Fibroblast of lung (primary cell): Measurements from ENCODE around the gene UBE3C. TPM values are rescaled to one million over a fixed set of nuclear protein-coding genes. Genes with fewer than 3 reads are reported as not detected.
A peak's percentile ranks its signal among the peaks of the same experiment; 100 is the strongest.

Experiments used
- DNase-seq, 2 donors: peaks; one replicate each; pipeline versions ENCODE4 v3.0.0 to v3.0.0-alpha.2; 2010; ENCODE audit warnings: low read depth in 2 of 2
- H2AFZ ChIP-seq: 2 replicates; pipeline ENCODE4 v1.5.1; 2012; ENCODE audit warnings: low read length, control low read depth, inconsistent platforms
- H3K27ac ChIP-seq: 2 replicates; pipeline ENCODE4 v1.5.1; 2011; ENCODE audit warnings: low read length, control low read depth; ENCODE audit not compliant: insufficient read depth
- H3K27me3 ChIP-seq: 2 replicates; pipeline ENCODE4 v1.5.1; 2011; ENCODE audit warnings: mild to moderate bottlenecking, low read length; ENCODE audit not compliant: control insufficient read depth, insufficient read depth
- H3K36me3 ChIP-seq: 2 replicates; pipeline ENCODE4 v1.5.1; 2011; ENCODE audit warnings: low read length; ENCODE audit not compliant: control insufficient read depth, insufficient read depth
- H3K4me1 ChIP-seq: 2 replicates; pipeline ENCODE4 v1.5.1; 2011; ENCODE audit warnings: low read length; ENCODE audit not compliant: control insufficient read depth, insufficient read depth; ENCODE audit errors: extremely low read depth
- H3K4me2 ChIP-seq: 2 replicates; pipeline ENCODE4 v1.5.1; 2011; ENCODE audit warnings: low read length, control low read depth; ENCODE audit not compliant: insufficient read depth; ENCODE audit errors: extremely low read depth
- H3K4me3 ChIP-seq, 4 experiments: fragments of 200-600 bp in 1 of 4; sonication (generic) in 1 of 4; replicated peaks in 1 of 4; 2 replicates each; pipeline ENCODE4 v1.5.1; 2011 to 2016; ENCODE audit warnings: low read length in 4 of 4, low read depth in 3 of 4, mild to moderate bottlenecking in 3 of 4, control low read depth in 2 of 4, inconsistent platforms in 1 of 4, mixed read lengths in 1 of 4; ENCODE audit not compliant: insufficient read depth in 1 of 4; ENCODE audit errors: control extremely low read depth in 1 of 4
- H3K79me2 ChIP-seq: 2 replicates; pipeline ENCODE4 v1.5.1; 2012; ENCODE audit warnings: mild to moderate bottlenecking, low read length, inconsistent platforms; ENCODE audit not compliant: control insufficient read depth, insufficient read depth
- H3K9ac ChIP-seq: 2 replicates; pipeline ENCODE4 v1.5.1; 2011; ENCODE audit warnings: mild to moderate bottlenecking, low read length, control low read depth; ENCODE audit not compliant: insufficient read depth
- H3K9me3 ChIP-seq: 2 replicates; pipeline ENCODE4 v1.5.1; 2012; ENCODE audit warnings: low read depth, low read length; ENCODE audit not compliant: control insufficient read depth, insufficient read depth
- H4K20me1 ChIP-seq: 2 replicates; pipeline ENCODE4 v1.5.1; 2011; ENCODE audit warnings: low read length; ENCODE audit not compliant: control insufficient read depth, insufficient read depth; ENCODE audit errors: extremely low read depth
- CTCF ChIP-seq, 2 donors: IDR thresholded peaks in 1 of 2; conservative IDR thresholded peaks in 1 of 2; 1 replicate in 1 of 2; 2 replicates in 1 of 2; pipeline ENCODE4 v1.5.1; 2011 to 2012; ENCODE audit warnings: low read length in 2 of 2, control low read depth in 1 of 2, inconsistent platforms in 1 of 2, low read depth in 1 of 2, mild to moderate bottlenecking in 1 of 2
- EZH2 ChIP-seq: IDR thresholded peaks from 2 replicates; pipeline ENCODE4 v1.5.1; 2012; ENCODE audit warnings: low read length, control low read depth, mild to moderate bottlenecking; ENCODE audit errors: missing control alignments
- polyA plus RNA-seq, 2 donors: library from polyadenylated mRNA; depleted of rRNA in 1 of 2; stranded (reverse) in 1 of 2; unstranded in 1 of 2; fragments of >200 nt; gene quantifications; 2 replicates each; pipeline ENCODE4 v1.2.1, GENCODE V29; 2011 to 2012; ENCODE audit warnings: missing spikeins in 1 of 2
- total RNA-seq: library from RNA; depleted of rRNA; stranded (reverse); fragments of >200 nt; gene quantifications from 2 replicates; pipeline ENCODE4 v1.2.1, GENCODE V29; 2014

UBE3C gene
- total and polyA plus RNA-seq, 2 donors (not counting 1 experiment from before 2014, with no cell fraction given) = 76.2 to 91.0 TPM

GRCh38 chr7:157121184-157121715 lies 17.5 kb upstream of the UBE3C start:
- H3K27ac ChIP-seq = no peak overlapping the region
- H3K9ac ChIP-seq = no peak overlapping the region
- H3K4me1 ChIP-seq = no peaks in the 10 kb centered on the region
- H4K20me1 ChIP-seq = no peaks in the 10 kb centered on the region
- H3K9me3 ChIP-seq = no peaks in the 10 kb centered on the region
- H3K27me3 ChIP-seq = no peaks in the 10 kb centered on the region
- no peak overlapping the region for H3K4me2 ChIP-seq
- no peak overlapping the region for H2AFZ ChIP-seq
- H3K36me3 ChIP-seq = no peaks in the 10 kb centered on the region
- no peak for DNase-seq
- H3K79me2 ChIP-seq = no peaks in the 10 kb centered on the region
- TF ChIP-seq EZH2 (no peak), CTCF (conservative IDR thresholded peaks at IDR 0.05 in 1 of 2, IDR thresholded peaks at IDR 0.05 in 1 of 2; ENCODE audit: low read depth in 1 of 2, low read length in 2 of 2) (no peak)
- no peak overlapping the region for H3K4me3 ChIP-seq

- Histone ChIP-seq H3K4me3 (no peak overlapping the region), H3K27me3 (no peaks in the 10 kb centered on the region), H3K9ac (no peak overlapping the region), H2AFZ (no peak overlapping the region), H3K4me2 (no peak overlapping the region), H3K36me3 (no peaks in the 10 kb centered on the region), H3K27ac (no peak overlapping the region), H3K4me1 (no peaks in the 10 kb centered on the region), H3K79me2 (no peaks in the 10 kb centered on the region), H3K9me3 (no peaks in the 10 kb centered on the region), H4K20me1 (no peaks in the 10 kb centered on the region)
- DNase-seq = no peak
- TF ChIP-seq CTCF (conservative IDR thresholded peaks at IDR 0.05 in 1 of 2, IDR thresholded peaks at IDR 0.05 in 1 of 2; ENCODE audit: low read depth in 1 of 2, low read length in 2 of 2) (no peak), EZH2 (no peak)
These were observed 15.8 kb upstream of the UBE3C start for GRCh38 chr7:157122800-157123495.

GRCh38 chr7:157124690-157125089 lies 14.0 kb upstream of the UBE3C start:
- Histone ChIP-seq H3K27ac (no peak overlapping the region), H4K20me1 (no peaks in the 10 kb centered on the region), H3K27me3 (no peaks in the 10 kb centered on the region), H3K9ac (no peak overlapping the region), H3K4me3 (no peak overlapping the region), H3K9me3 (no peaks in the 10 kb centered on the region), H3K36me3 (no peaks in the 10 kb centered on the region), H2AFZ (peak overlapping the region; percentile 59), H3K4me2 (no peak overlapping the region), H3K4me1 (no peaks in the 10 kb centered on the region), H3K79me2 (no peaks in the 10 kb centered on the region)
- DNase-seq = peak in 1 of 2 donors; percentile 58
- no peak for TF ChIP-seq CTCF (conservative IDR thresholded peaks at IDR 0.05 in 1 of 2, IDR thresholded peaks at IDR 0.05 in 1 of 2; ENCODE audit: low read depth in 1 of 2, low read length in 2 of 2)
- TF ChIP-seq EZH2 = no peak
